Activated naive CD4-positive, alpha-beta T cell treated with anti-CD3 and anti-CD28 coated beads, Interleukin-2, amount 10 ng/mL, durations not matched to agents 7 days and 5 days (primary cell): ENCODE measurements around the gene NKAPL.

Source experiments
- CTCF ChIA-PET: fragments of 350-600 bp; sonication (Branson Sonifier 250); formaldehyde crosslinking; loops from one replicate; lab custom pipeline; 2021; ENCODE audit warnings: antibody characterized with exemption; lab: Charles Lee
- DNase-seq: peaks from one replicate; pipeline ENCODE4 v3.0.0-alpha.2; 2020
- H3K27ac Mint-ChIP-seq: one replicate; pipeline ENCODE4 v1.8.0; 2021; ENCODE audit warnings: mild to moderate bottlenecking, moderate library complexity, mixed read lengths
- H3K27me3 Mint-ChIP-seq: one replicate; pipeline ENCODE4 v1.8.0; 2021; ENCODE audit warnings: mild to moderate bottlenecking, mixed read lengths
- H3K36me3 Mint-ChIP-seq: one replicate; pipeline ENCODE4 v1.8.0; 2021; ENCODE audit warnings: mixed read lengths
- H3K4me1 Mint-ChIP-seq: one replicate; pipeline ENCODE4 v1.8.0; 2021; ENCODE audit warnings: mixed read lengths
- H3K4me3 Mint-ChIP-seq: one replicate; pipeline ENCODE4 v1.8.0; 2021; ENCODE audit warnings: mild to moderate bottlenecking, moderate library complexity, mixed read lengths
- H3K9me3 Mint-ChIP-seq: one replicate; pipeline ENCODE4 v1.8.0; 2021; ENCODE audit warnings: mixed read lengths

Gene NKAPL

GRCh38 chr6:28264834-28265401 lies 5.8 kb downstream of the NKAPL start:
- no peak for DNase-seq
- Mint-ChIP-seq H3K4me1 (peaks cover 10% of the 10 kb centered on the region), H3K9me3 (no peaks in the 10 kb centered on the region), H3K36me3 (no peaks in the 10 kb centered on the region), H3K27me3 (peaks cover 10% of the 10 kb centered on the region), H3K4me3 (no peak overlapping the region), H3K27ac (no peak overlapping the region)
- CTCF ChIA-PET: no interaction called here

GRCh38 chr6:28266563-28266961 lies 7.5 kb downstream of the NKAPL start:
- H3K4me1 Mint-ChIP-seq: peaks cover 12% of the 10 kb centered on the region
- H3K36me3 Mint-ChIP-seq: peaks cover 7% of the 10 kb centered on the region
- H3K27ac Mint-ChIP-seq: no peak overlapping the region
- no peaks in the 10 kb centered on the region for H3K9me3 Mint-ChIP-seq
- DNase-seq: no peak
- no peak overlapping the region for H3K4me3 Mint-ChIP-seq
- peaks cover 6% of the 10 kb centered on the region for H3K27me3 Mint-ChIP-seq
- CTCF ChIA-PET: interaction anchor here (1.1 to 2.3 kb wide), 4 partner anchors 9 to 90 kb away, joined by 3 to 10 read pairs (median 4); partner anchors contain the start of gene ZKSCAN4

- H3K4me3 Mint-ChIP-seq: no peak within 1 kb of the TSS
- peaks cover 2% of the 10 kb centered on the region for H3K27me3 Mint-ChIP-seq
Measured at GRCh38 chr6:28266962-28267694, 8.0 kb downstream of the NKAPL start, which contains the start of gene ZSCAN26. ZSCAN26 (plus strand) TSS chr6:28267143; CDS start chr6:28271920, 4,777 bp downstream.

GRCh38 chr6:28267695-28268059 lies 8.6 kb downstream of the NKAPL start:
- CTCF ChIA-PET: interaction anchor here (1.0 to 2.3 kb wide), 3 partner anchors 8 to 89 kb away, joined by 3 to 10 read pairs (median 3); partner anchors contain the start of gene ZKSCAN3
- Mint-ChIP-seq H3K27ac (no peak overlapping the region), H3K27me3 (no peaks in the 10 kb centered on the region), H3K9me3 (no peaks in the 10 kb centered on the region), H3K4me1 (peaks cover 12% of the 10 kb centered on the region), H3K36me3 (peaks cover 12% of the 10 kb centered on the region), H3K4me3 (no peak overlapping the region)
- DNase-seq: no peak

More at GRCh38 chr6:28266962-28267694, 8.0 kb downstream of the NKAPL start, which contains the start of gene ZSCAN26:
- CTCF ChIA-PET: interaction anchor here (1.0 to 2.3 kb wide), 5 partner anchors 8 to 89 kb away, joined by 3 to 10 read pairs (median 3); partner anchors contain the start of genes ZKSCAN3 and ZKSCAN4
- DNase-seq: peak; percentile 90
- H3K4me1 Mint-ChIP-seq: peaks cover 12% of the 10 kb centered on the region
- H3K27ac Mint-ChIP-seq: no peak within 1 kb of the TSS
- H3K9me3 Mint-ChIP-seq: no peaks in the 10 kb centered on the region
- H3K36me3 Mint-ChIP-seq: peaks cover 7% of the 10 kb centered on the region

GRCh38 chr6:28269492-28269891 lies 10.4 kb downstream of the NKAPL start:
- DNase-seq: no peak
- no peak overlapping the region for H3K27ac Mint-ChIP-seq
- H3K4me3 Mint-ChIP-seq: no peak overlapping the region
- CTCF ChIA-PET: no interaction called here
- peaks cover 21% of the 10 kb centered on the region for H3K36me3 Mint-ChIP-seq
- H3K4me1 Mint-ChIP-seq: peaks cover 7% of the 10 kb centered on the region
- no peaks in the 10 kb centered on the region for H3K27me3 Mint-ChIP-seq
- no peaks in the 10 kb centered on the region for H3K9me3 Mint-ChIP-seq

- Mint-ChIP-seq H3K4me1 (peaks cover 11% of the 10 kb centered on the region), H3K27me3 (peaks cover 5% of the 10 kb centered on the region), H3K27ac (no peak overlapping the region), H3K9me3 (no peaks in the 10 kb centered on the region), H3K36me3 (peaks cover 45% of the 10 kb centered on the region), H3K4me3 (no peak overlapping the region)
- CTCF ChIA-PET: interaction anchor here (1.2 kb wide), 1 partner anchor 8 kb away, joined by 3 read pairs; the partner anchor contains the start of gene ZSCAN26
- no peak for DNase-seq
Measured at GRCh38 chr6:28274888-28275287, 15.8 kb downstream of the NKAPL start.

GRCh38 chr6:28277746-28278145 lies 18.6 kb downstream of the NKAPL start:
- peaks cover 16% of the 10 kb centered on the region for H3K4me1 Mint-ChIP-seq
- H3K27me3 Mint-ChIP-seq: peaks cover 19% of the 10 kb centered on the region
- no peak overlapping the region for H3K4me3 Mint-ChIP-seq
- DNase-seq: no peak
- no peak overlapping the region for H3K27ac Mint-ChIP-seq
- CTCF ChIA-PET: no interaction called here
- no peaks in the 10 kb centered on the region for H3K9me3 Mint-ChIP-seq
- H3K36me3 Mint-ChIP-seq: peaks cover 33% of the 10 kb centered on the region

- no peak for DNase-seq
- H3K4me1 Mint-ChIP-seq: peaks cover 7% of the 10 kb centered on the region
- H3K36me3 Mint-ChIP-seq: peaks cover 16% of the 10 kb centered on the region
- peaks cover 2% of the 10 kb centered on the region for H3K9me3 Mint-ChIP-seq
- H3K4me3 Mint-ChIP-seq: peak overlapping the region; percentile 76
- CTCF ChIA-PET: no interaction called here
- H3K27ac Mint-ChIP-seq: no peak overlapping the region
- peaks cover 24% of the 10 kb centered on the region for H3K27me3 Mint-ChIP-seq
Measured at GRCh38 chr6:28280595-28281287, 21.6 kb downstream of the NKAPL start.

GRCh38 chr6:28281288-28282064 lies 22.4 kb downstream of the NKAPL start, which contains the start of gene PGBD1:
PGBD1 (plus strand) TSS chr6:28281572; CDS start chr6:28283814, 2,242 bp downstream.
- H3K9me3 Mint-ChIP-seq: peaks cover 2% of the 10 kb centered on the region
- H3K36me3 Mint-ChIP-seq: peaks cover 9% of the 10 kb centered on the region
- CTCF ChIA-PET: no interaction called here
- H3K27me3 Mint-ChIP-seq: peaks cover 24% of the 10 kb centered on the region
- H3K4me3 Mint-ChIP-seq: peak within 1 kb of the TSS; percentile 76
- DNase-seq: peak; percentile 58
- no peak within 1 kb of the TSS for H3K27ac Mint-ChIP-seq
- peaks cover 7% of the 10 kb centered on the region for H3K4me1 Mint-ChIP-seq

GRCh38 chr6:28282926-28283325 lies 23.8 kb downstream of the NKAPL start:
- Mint-ChIP-seq H3K4me1 (peaks cover 7% of the 10 kb centered on the region), H3K9me3 (peaks cover 2% of the 10 kb centered on the region), H3K27ac (no peak overlapping the region), H3K4me3 (no peak overlapping the region), H3K36me3 (peaks cover 5% of the 10 kb centered on the region), H3K27me3 (peaks cover 24% of the 10 kb centered on the region)
- no peak for DNase-seq
- CTCF ChIA-PET: interaction anchor here (0.7 kb wide), 1 partner anchor 69 kb away, joined by 3 read pairs; no protein-coding TSS in a partner anchor

- no peak for DNase-seq
- CTCF ChIA-PET: no interaction called here
- Mint-ChIP-seq H3K4me3 (no peak overlapping the region), H3K4me1 (no peaks in the 10 kb centered on the region), H3K27me3 (peaks cover 4% of the 10 kb centered on the region), H3K27ac (no peak overlapping the region), H3K9me3 (no peaks in the 10 kb centered on the region), H3K36me3 (peaks cover 4% of the 10 kb centered on the region)
Measured at GRCh38 chr6:28291573-28291972, 32.5 kb downstream of the NKAPL start.

- Mint-ChIP-seq H3K9me3 (no peaks in the 10 kb centered on the region), H3K4me3 (no peak overlapping the region), H3K4me1 (no peaks in the 10 kb centered on the region), H3K27me3 (peaks cover 4% of the 10 kb centered on the region), H3K27ac (no peak overlapping the region), H3K36me3 (no peaks in the 10 kb centered on the region)
- no peak for DNase-seq
- CTCF ChIA-PET: no interaction called here
Measured at GRCh38 chr6:28295326-28295725, 36.2 kb downstream of the NKAPL start.

GRCh38 chr6:28296520-28297060 lies 37.5 kb downstream of the NKAPL start:
- Mint-ChIP-seq H3K27me3 (peaks cover 4% of the 10 kb centered on the region), H3K4me1 (no peaks in the 10 kb centered on the region), H3K4me3 (no peak overlapping the region), H3K9me3 (no peaks in the 10 kb centered on the region), H3K27ac (no peak overlapping the region), H3K36me3 (no peaks in the 10 kb centered on the region)
- no peak for DNase-seq
- CTCF ChIA-PET: no interaction called here
